T1000 (cell line): ENCODE measurements around the gene GLI3.

Source experiments
- DNase-seq: peaks from one replicate; lab custom pipeline; 2025; ENCODE audit warnings: mixed read lengths; lab: John Stamatoyannopoulos, UW

The GLI3 gene

GRCh38 chr7:41998041-41998440 lies 239.0 kb downstream of the GLI3 start:
- no peak for DNase-seq

DNA sequence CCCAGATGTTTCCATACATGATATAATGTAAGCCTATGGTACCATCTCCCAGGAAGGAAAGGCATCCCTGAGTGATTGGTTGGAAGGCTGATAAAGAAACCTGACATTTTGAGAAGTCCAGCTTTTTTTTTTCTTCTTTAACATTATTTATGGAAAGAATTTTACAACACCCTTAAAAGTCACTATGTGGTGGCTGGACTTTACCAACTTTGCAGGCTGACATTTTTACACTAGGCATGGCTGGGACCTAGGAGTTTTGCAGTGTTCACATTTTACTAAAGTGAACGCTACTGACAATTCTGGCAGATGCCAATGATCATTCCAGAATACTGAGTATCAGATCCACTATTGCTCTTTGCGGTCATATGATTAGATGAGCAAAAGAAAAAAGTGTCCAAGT lies 239.9 kb downstream of the GLI3 start:
- no peak for DNase-seq

DNA sequence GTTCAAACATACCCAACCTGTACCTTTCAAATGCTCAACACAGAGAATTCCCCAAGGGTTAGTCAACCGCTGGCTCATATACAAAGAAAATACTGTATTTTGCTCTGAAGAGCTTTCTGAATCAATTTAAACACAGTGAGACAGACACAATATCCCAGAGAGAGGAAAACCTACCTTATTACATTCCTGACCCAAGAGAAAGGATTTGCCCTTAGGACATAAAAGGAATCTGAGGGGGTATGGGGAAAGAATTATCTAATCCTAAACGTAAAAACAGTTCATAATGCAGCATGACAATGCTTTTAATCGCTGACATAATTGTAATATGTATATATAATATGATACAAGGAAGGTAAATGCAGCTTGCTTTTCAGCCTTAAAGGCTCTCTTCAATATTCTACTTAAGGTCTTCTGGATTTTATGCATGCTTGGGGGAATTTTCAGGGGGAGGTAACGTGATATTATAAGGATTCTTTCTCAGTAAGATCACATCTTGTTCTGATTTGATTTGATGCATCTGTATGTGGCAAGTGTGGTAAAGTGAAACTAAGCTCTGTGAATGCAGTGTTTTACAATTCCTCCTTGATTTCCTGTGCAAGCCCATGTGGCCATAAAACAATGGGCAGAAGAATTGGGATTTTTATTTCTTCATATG lies 240.5 kb downstream of the GLI3 start:
- DNase-seq, result no peak

GRCh38 chr7:41995632-41996271 lies 241.3 kb downstream of the GLI3 start:
- no peak for DNase-seq

- no peak for DNase-seq
These were observed 242.3 kb downstream of the GLI3 start for GRCh38 chr7:41994746-41995110.

DNA sequence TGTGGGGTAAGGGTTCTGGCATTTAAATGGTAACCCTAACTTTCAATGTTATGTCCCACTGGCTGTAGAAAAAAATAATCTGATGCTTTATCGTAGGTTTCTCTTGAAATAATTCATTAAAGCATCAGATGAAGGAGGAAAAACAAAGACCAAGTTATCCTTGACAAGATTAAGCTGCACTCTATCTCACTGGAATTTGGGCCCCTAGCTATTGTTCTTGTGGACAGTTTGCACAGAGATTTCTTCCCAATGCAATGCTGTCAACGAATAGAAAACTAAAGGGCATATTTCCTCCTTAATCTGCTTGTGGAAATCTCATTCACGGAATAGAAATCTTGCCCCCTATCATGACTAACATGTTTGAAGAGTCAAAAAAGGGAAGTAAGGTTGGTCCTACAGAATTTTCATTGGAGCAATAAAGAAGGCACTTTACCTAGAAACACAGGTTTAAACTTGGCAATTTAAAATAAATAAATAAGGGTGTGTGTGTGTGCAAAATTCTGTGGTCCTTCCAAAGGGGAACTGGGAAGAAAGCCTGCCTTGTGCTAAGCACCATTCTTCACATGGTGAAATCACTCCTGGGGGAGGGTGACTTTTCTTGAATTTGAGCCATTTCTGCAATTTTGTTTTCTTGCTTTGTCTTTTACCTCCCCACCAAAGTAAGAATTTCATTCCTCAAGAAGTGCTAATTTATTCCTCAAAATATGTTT lies 242.8 kb downstream of the GLI3 start:
- no peak for DNase-seq

GRCh38 chr7:41992881-41993867 lies 243.8 kb downstream of the GLI3 start:
- no peak for DNase-seq

DNA sequence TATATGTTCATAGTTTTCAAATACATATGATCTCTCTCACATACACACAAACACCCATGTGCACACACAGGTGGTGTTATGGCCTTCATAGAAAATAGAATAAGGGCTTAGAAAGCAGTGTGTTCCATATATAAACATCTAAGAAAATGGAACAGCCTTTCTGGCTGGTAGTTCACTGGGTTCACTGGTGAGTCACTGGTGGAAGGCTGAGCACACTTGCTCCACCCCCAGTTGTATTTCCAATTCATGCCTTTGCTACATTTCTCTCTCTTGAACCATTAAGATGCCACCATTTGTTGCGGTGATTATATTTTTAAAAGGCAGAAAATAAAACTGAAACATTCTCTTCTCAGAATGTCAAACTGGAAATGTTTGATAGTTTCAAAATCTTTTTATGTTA lies 252.1 kb downstream of the GLI3 start:
- DNase-seq, result no peak

GRCh38 chr7:41981046-41982040 lies 255.7 kb downstream of the GLI3 start:
- DNase-seq, result no peak

- no peak for DNase-seq
These were observed 257.1 kb downstream of the GLI3 start for GRCh38 chr7:41979834-41980307.

- no peak for DNase-seq
These were observed 258.2 kb downstream of the GLI3 start for GRCh38 chr7:41978858-41979257.

DNA sequence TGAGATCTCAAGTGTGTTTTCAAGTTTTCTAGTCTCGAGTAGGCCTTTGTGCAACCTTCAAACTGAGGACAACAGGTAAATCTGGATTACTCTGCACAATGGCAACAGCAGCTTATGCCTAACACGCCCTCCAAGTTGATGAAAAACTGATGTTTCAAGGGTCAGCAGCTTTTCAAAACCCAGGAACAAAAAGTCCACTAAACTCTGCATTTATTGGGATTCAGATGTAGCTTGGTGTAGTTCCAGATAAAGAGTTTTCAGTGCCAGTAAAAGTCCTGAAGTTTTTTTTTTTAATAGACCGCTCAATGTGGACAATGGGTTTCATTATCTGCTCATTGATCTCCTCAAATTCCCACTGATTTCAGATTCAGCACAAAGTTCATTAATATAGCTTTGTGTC lies 259.3 kb downstream of the GLI3 start:
- DNase-seq, result no peak

DNA sequence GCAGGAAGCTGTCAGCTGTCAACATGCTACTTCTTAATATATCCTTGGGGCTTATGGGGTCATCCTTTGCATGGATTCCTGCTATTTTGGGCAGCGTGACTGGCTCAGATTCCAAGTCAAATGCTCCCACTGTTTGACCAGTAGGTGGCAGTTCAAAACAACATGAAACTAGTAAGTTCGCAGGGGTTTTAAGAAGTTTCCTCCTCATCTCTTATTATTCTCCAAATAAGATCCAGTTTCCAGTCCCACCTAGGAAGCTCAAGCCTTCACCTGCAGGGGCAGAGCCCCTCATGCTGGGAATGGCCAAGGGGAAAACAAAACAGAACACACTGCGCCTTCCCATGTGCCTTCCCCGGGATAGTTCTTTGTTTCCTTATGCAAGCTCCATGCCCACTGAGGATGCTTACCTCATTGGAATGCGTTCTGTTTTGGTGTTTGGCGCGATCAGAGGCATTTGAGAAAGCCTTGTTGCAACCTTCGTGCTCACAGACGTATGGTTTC lies 259.8 kb downstream of the GLI3 start:
- DNase-seq, result no peak

- DNase-seq, result no peak
These were observed 260.6 kb downstream of the GLI3 start for GRCh38 chr7:41976411-41976810.

DNA sequence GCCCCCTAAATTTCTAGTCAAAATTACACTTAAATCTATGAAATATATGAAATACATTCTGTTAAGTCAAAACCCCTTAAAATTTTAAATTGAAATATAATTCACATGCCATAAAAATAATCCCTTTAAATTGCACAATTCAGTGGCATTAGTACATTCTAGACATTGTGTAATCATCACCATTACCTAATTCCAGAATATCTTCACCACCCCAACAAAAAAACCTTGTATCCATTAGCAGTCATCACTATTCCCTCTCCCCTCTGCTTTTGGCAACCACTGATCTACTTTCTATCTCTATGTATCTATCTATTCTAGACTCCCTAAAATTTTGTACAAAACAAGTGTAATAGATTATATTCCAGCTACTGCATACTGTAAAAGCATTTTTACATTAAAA lies 261.2 kb downstream of the GLI3 start:
- no peak for DNase-seq

GRCh38 chr7:41974870-41975557 lies 262.0 kb downstream of the GLI3 start:
- no peak for DNase-seq

GRCh38 chr7:41973202-41973730 lies 263.7 kb downstream of the GLI3 start:
- no peak for DNase-seq

DNA sequence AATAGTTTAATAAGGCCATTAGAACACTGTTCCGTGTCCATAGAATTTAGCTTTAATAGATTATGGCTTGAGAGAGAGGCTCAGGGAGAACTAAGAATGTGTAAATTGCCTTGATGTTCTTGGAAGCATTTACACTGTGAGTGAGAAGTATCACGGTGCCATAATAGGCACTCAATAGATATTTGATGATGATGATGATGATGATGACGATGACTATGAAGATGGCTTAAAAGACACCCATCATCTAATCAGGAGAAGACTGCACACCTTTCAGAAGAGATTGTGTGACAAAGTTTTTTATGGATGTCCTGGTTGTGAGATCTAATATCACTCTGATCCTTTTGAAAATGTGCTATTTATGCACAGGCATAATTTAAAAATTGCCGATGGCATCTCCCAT lies 264.2 kb downstream of the GLI3 start:
- DNase-seq, result no peak

- no peak for DNase-seq
These were observed 264.7 kb downstream of the GLI3 start for GRCh38 chr7:41972270-41972669.
